Trophoblast cell (in vitro differentiated cells and primary cell): ENCODE data around the gene GRM4.

ENCODE experiments used
- DNase-seq, 2 donors: peaks; one replicate each; pipeline ENCODE4 v3.0.0-alpha.2; 2016
- H2AFZ ChIP-seq: 2 replicates; pipeline ENCODE4 v1.6.1; 2013; ENCODE audit warnings: low read length, moderate library complexity, mild to moderate bottlenecking; ENCODE audit not compliant: insufficient read depth, poor library complexity
- H2AK5ac ChIP-seq: 2 replicates; pipeline ENCODE4 v1.6.1; 2013; ENCODE audit warnings: mild to moderate bottlenecking, low read length
- H2BK120ac ChIP-seq: 2 replicates; pipeline ENCODE4 v1.6.1; 2013; ENCODE audit warnings: low read length, mild to moderate bottlenecking, moderate library complexity; ENCODE audit not compliant: insufficient read depth, poor library complexity
- H2BK12ac ChIP-seq: 2 replicates; pipeline ENCODE4 v1.6.1; 2013; ENCODE audit warnings: mild to moderate bottlenecking, low read length, moderate library complexity
- H2BK5ac ChIP-seq: 2 replicates; pipeline ENCODE4 v1.6.1; 2013; ENCODE audit warnings: low read length, low read depth, moderate library complexity, mild to moderate bottlenecking; ENCODE audit not compliant: poor library complexity
- H3K14ac ChIP-seq: 2 replicates; pipeline ENCODE4 v1.6.1; 2013; ENCODE audit warnings: mild to moderate bottlenecking, low read length
- H3K18ac ChIP-seq: 2 replicates; pipeline ENCODE4 v1.6.1; 2013; ENCODE audit warnings: mild to moderate bottlenecking, low read length
- H3K23ac ChIP-seq: 2 replicates; pipeline ENCODE4 v1.6.1; 2013; ENCODE audit warnings: low read length
- H3K27ac ChIP-seq: 2 replicates; pipeline ENCODE4 v1.5.1; 2013; ENCODE audit warnings: low read depth, mild to moderate bottlenecking, inconsistent platforms, low read length, moderate library complexity
- H3K27me3 ChIP-seq: 2 replicates; pipeline ENCODE4 v1.6.1; 2013; ENCODE audit warnings: inconsistent platforms, mild to moderate bottlenecking, low read length, moderate library complexity; ENCODE audit not compliant: insufficient read depth
- H3K36me3 ChIP-seq, 2 experiments: 1 replicate in 1 of 2; 2 replicates in 1 of 2; pipeline ENCODE4 v1.6.1; 2013; ENCODE audit warnings: low read length in 2 of 2, mild to moderate bottlenecking in 2 of 2, moderate library complexity in 1 of 2; ENCODE audit not compliant: insufficient read depth in 2 of 2, control insufficient read depth in 1 of 2
- H3K4ac ChIP-seq: 2 replicates; pipeline ENCODE4 v1.6.1; 2013; ENCODE audit warnings: low read depth, mild to moderate bottlenecking, low read length, moderate library complexity
- H3K4me1 ChIP-seq, 2 experiments: 1 replicate in 1 of 2; 2 replicates in 1 of 2; pipeline ENCODE4 v1.6.1; 2013; ENCODE audit warnings: low read length in 2 of 2, mild to moderate bottlenecking in 2 of 2, moderate library complexity in 1 of 2; ENCODE audit not compliant: insufficient read depth in 2 of 2, control insufficient read depth in 1 of 2
- H3K4me2 ChIP-seq: 2 replicates; pipeline ENCODE4 v1.6.1; 2013; ENCODE audit warnings: inconsistent platforms, mild to moderate bottlenecking, low read length, moderate library complexity
- H3K4me3 ChIP-seq: 2 replicates; pipeline ENCODE4 v1.5.1; 2013; ENCODE audit warnings: mild to moderate bottlenecking, low read depth, low read length, inconsistent platforms
- H3K79me1 ChIP-seq: one replicate; pipeline ENCODE4 v1.6.1; 2013; ENCODE audit warnings: low read length
- H3K79me2 ChIP-seq: 2 replicates; pipeline ENCODE4 v1.6.1; 2013; ENCODE audit warnings: low read length, mild to moderate bottlenecking; ENCODE audit not compliant: control insufficient read depth, insufficient read depth, poor library complexity
- H3K9ac ChIP-seq: 2 replicates; pipeline ENCODE4 v1.6.1; 2013; ENCODE audit warnings: mild to moderate bottlenecking, low read length
- H3K9me3 ChIP-seq: 2 replicates; pipeline ENCODE4 v1.6.1; 2013; ENCODE audit warnings: low read depth, mild to moderate bottlenecking, control low read depth, inconsistent platforms, low read length; ENCODE audit not compliant: insufficient read depth
- H4K12ac ChIP-seq: 2 replicates; pipeline ENCODE4 v1.6.1; 2013; ENCODE audit warnings: low read depth, mild to moderate bottlenecking, low read length, moderate library complexity
- H4K8ac ChIP-seq: 2 replicates; pipeline ENCODE4 v1.6.1; 2013; ENCODE audit warnings: low read depth, mild to moderate bottlenecking, low read length, moderate library complexity
- H4K91ac ChIP-seq: one replicate; pipeline ENCODE4 v1.6.1; 2013; ENCODE audit warnings: low read depth, mild to moderate bottlenecking, low read length, moderate library complexity
- WGBS: extraction: QIAGEN DNeasy Blood & Tissue Kit; methylation state at CpG from one replicate; pipeline ENCODE4 v1.1.7; 2013; ENCODE audit warnings: missing lambda C conversion rate; ENCODE audit not compliant: insufficient read length, insufficient coverage; ENCODE audit errors: extremely low coverage; 5-methylcytosine and 5-hydroxymethylcytosine counted together

Gene GRM4

GRCh38 chr6:34070315-34071135 lies 75.4 kb downstream of the GRM4 start:
- H3K4me3 ChIP-seq = peak overlapping the region; percentile 42
- no peak overlapping the region for H3K18ac ChIP-seq
- no peaks in the 10 kb centered on the region for H3K79me2 ChIP-seq
- no peak overlapping the region for H3K27ac ChIP-seq
- no peak overlapping the region for H2BK5ac ChIP-seq
- H3K4ac ChIP-seq = no peak overlapping the region
- no peak overlapping the region for H4K8ac ChIP-seq
- no peak overlapping the region for H2BK12ac ChIP-seq
- H3K23ac ChIP-seq = peak overlapping the region; percentile 17
- no peaks in the 10 kb centered on the region for H3K36me3 ChIP-seq
- H2BK120ac ChIP-seq = no peak overlapping the region
- H3K27me3 ChIP-seq = no peaks in the 10 kb centered on the region
- H3K4me1 ChIP-seq = no peaks in the 10 kb centered on the region
- no peak overlapping the region for H4K91ac ChIP-seq
- no CpG with 5 or more reads among the region's 15 CpGs for WGBS
- no peak overlapping the region for H3K14ac ChIP-seq
- no peak overlapping the region for H3K9ac ChIP-seq
- no peaks in the 10 kb centered on the region for H3K79me1 ChIP-seq
- H2AK5ac ChIP-seq = no peak overlapping the region
- H4K12ac ChIP-seq = no peak overlapping the region
- H3K9me3 ChIP-seq = peaks cover 17% of the 10 kb centered on the region
- DNase-seq = peak in 1 of 2 donors; percentile 13
- H3K4me2 ChIP-seq = no peak overlapping the region
- no peak overlapping the region for H2AFZ ChIP-seq

- Histone ChIP-seq H4K91ac (no peak overlapping the region), H3K9ac (no peak overlapping the region), H3K27ac (no peak overlapping the region), H2AFZ (no peak overlapping the region), H3K79me2 (no peaks in the 10 kb centered on the region), H3K27me3 (no peaks in the 10 kb centered on the region), H3K36me3 (no peaks in the 10 kb centered on the region), H3K79me1 (no peaks in the 10 kb centered on the region), H2BK120ac (no peak overlapping the region), H3K4me2 (no peak overlapping the region), H3K4me3 (no peak overlapping the region), H3K4me1 (no peaks in the 10 kb centered on the region), H4K8ac (no peak overlapping the region), H3K9me3 (peaks cover 17% of the 10 kb centered on the region), H3K23ac (no peak overlapping the region), H4K12ac (no peak overlapping the region), H2BK5ac (no peak overlapping the region), H3K18ac (no peak overlapping the region), H3K14ac (no peak overlapping the region), H2AK5ac (no peak overlapping the region), H3K4ac (no peak overlapping the region), H2BK12ac (no peak overlapping the region)
- no CpG with 5 or more reads among the region's 8 CpGs for WGBS
- no peak for DNase-seq
These were observed 77.3 kb downstream of the GRM4 start for GRCh38 chr6:34068462-34069044.

GRCh38 chr6:34067814-34068213 lies 78.1 kb downstream of the GRM4 start:
- H3K36me3 ChIP-seq = no peaks in the 10 kb centered on the region
- no peak overlapping the region for H2BK12ac ChIP-seq
- WGBS = no CpG with 5 or more reads among the region's 13 CpGs

GRCh38 chr6:34066772-34067770 lies 78.8 kb downstream of the GRM4 start:
- no peak overlapping the region for H4K8ac ChIP-seq
- no peak overlapping the region for H2AFZ ChIP-seq
- no peak overlapping the region for H3K9ac ChIP-seq
- no peak overlapping the region for H2BK5ac ChIP-seq
- H3K79me1 ChIP-seq = no peaks in the 10 kb centered on the region
- no peak overlapping the region for H4K91ac ChIP-seq
- H3K9me3 ChIP-seq = peaks cover 10% of the 10 kb centered on the region
- H3K36me3 ChIP-seq = no peaks in the 10 kb centered on the region
- no peak overlapping the region for H3K27ac ChIP-seq
- H3K79me2 ChIP-seq = no peaks in the 10 kb centered on the region
- H3K27me3 ChIP-seq = no peaks in the 10 kb centered on the region
- H2BK12ac ChIP-seq = no peak overlapping the region
- H4K12ac ChIP-seq = no peak overlapping the region
- H3K23ac ChIP-seq = no peak overlapping the region
- H2AK5ac ChIP-seq = no peak overlapping the region
- no peak overlapping the region for H2BK120ac ChIP-seq
- DNase-seq = peak in 1 of 2 donors; percentile 30
- H3K4ac ChIP-seq = no peak overlapping the region
- H3K4me2 ChIP-seq = no peak overlapping the region
- no peak overlapping the region for H3K4me3 ChIP-seq
- H3K18ac ChIP-seq = no peak overlapping the region
- no peak overlapping the region for H3K14ac ChIP-seq
- no peaks in the 10 kb centered on the region for H3K4me1 ChIP-seq
- WGBS = 100% methylated on average over 5 of the region's 21 CpGs

More at GRCh38 chr6:34067814-34068213, 78.1 kb downstream of the GRM4 start:
- Histone ChIP-seq H2BK5ac (no peak overlapping the region), H4K91ac (no peak overlapping the region), H3K4me2 (no peak overlapping the region), H3K9ac (no peak overlapping the region), H3K4me1 (no peaks in the 10 kb centered on the region), H3K4ac (no peak overlapping the region), H3K9me3 (peaks cover 17% of the 10 kb centered on the region), H3K4me3 (no peak overlapping the region), H2AK5ac (no peak overlapping the region), H3K27ac (no peak overlapping the region), H3K23ac (no peak overlapping the region), H3K18ac (no peak overlapping the region), H3K14ac (no peak overlapping the region), H4K8ac (no peak overlapping the region), H4K12ac (no peak overlapping the region), H3K27me3 (no peaks in the 10 kb centered on the region), H2BK120ac (no peak overlapping the region), H2AFZ (no peak overlapping the region), H3K79me1 (no peaks in the 10 kb centered on the region), H3K79me2 (no peaks in the 10 kb centered on the region)
- peak in 1 of 2 donors; percentile 32 for DNase-seq
